Stimulated activated CD4-positive, alpha-beta T cell treated with anti-CD3 and anti-CD28 coated beads, Interleukin-2, amount 100 ng/mL, for 4 hours (primary cell): ENCODE data around the gene ZCCHC7.
"Not testable (repeated sequence)": the region's sequence is repeated elsewhere in the genome, so short reads cannot be mapped to it uniquely, and the experiment has no call there.

Experiments
- DNase-seq: peaks from one replicate; pipeline ENCODE4 v3.0.0-alpha.2; 2020; ENCODE audit warnings: low read depth

Gene ZCCHC7

GRCh38 chr9:37120843-37121335 is 515 bp downstream of the ZCCHC7 start:
- DNase-seq, result not testable (repeated sequence)

GRCh38 chr9:37121881-37122280 is 1.5 kb downstream of the ZCCHC7 start:
- DNase-seq, result no peak

GRCh38 chr9:37126214-37126788 is 5.9 kb downstream of the ZCCHC7 start:
- no peak for DNase-seq

GRCh38 chr9:37127018-37127417 is 6.6 kb downstream of the ZCCHC7 start:
- DNase-seq, result no peak

- DNase-seq, result no peak
These were observed 7.7 kb downstream of the ZCCHC7 start for GRCh38 chr9:37128051-37128450.

GRCh38 chr9:37134166-37134565 is 13.8 kb downstream of the ZCCHC7 start:
- no peak for DNase-seq

GRCh38 chr9:37141015-37141414 is 20.6 kb downstream of the ZCCHC7 start:
- DNase-seq, result no peak

- no peak for DNase-seq
These were observed 24.4 kb downstream of the ZCCHC7 start for GRCh38 chr9:37144762-37145161.

- DNase-seq, result no peak
These were observed 26.0 kb downstream of the ZCCHC7 start for GRCh38 chr9:37146410-37146809.

- no peak for DNase-seq
These were observed 27.8 kb downstream of the ZCCHC7 start for GRCh38 chr9:37148181-37148580.

GRCh38 chr9:37149666-37150308 is 29.4 kb downstream of the ZCCHC7 start:
- no peak for DNase-seq

GRCh38 chr9:37150415-37150814 is 30.0 kb downstream of the ZCCHC7 start:
- DNase-seq, result no peak

GRCh38 chr9:37151812-37152211 is 31.4 kb downstream of the ZCCHC7 start:
- DNase-seq, result no peak

GRCh38 chr9:37152365-37152764 is 32.0 kb downstream of the ZCCHC7 start:
- DNase-seq, result no peak

- no peak for DNase-seq
These were observed 35.2 kb downstream of the ZCCHC7 start for GRCh38 chr9:37155601-37156000.

GRCh38 chr9:37156205-37156604 is 35.8 kb downstream of the ZCCHC7 start:
- DNase-seq, result no peak

GRCh38 chr9:37156781-37157356 is 36.5 kb downstream of the ZCCHC7 start:
- no peak for DNase-seq

GRCh38 chr9:37157726-37158377 is 37.5 kb downstream of the ZCCHC7 start:
- DNase-seq, result no peak

- DNase-seq, result no peak
These were observed 42.9 kb downstream of the ZCCHC7 start for GRCh38 chr9:37163299-37163698.

GRCh38 chr9:37164335-37164734 is 44.0 kb downstream of the ZCCHC7 start:
- not testable (repeated sequence) for DNase-seq

- DNase-seq, result no peak
These were observed 45.3 kb downstream of the ZCCHC7 start for GRCh38 chr9:37165644-37166043.

GRCh38 chr9:37167456-37168047 is 47.2 kb downstream of the ZCCHC7 start:
- DNase-seq, result no peak

GRCh38 chr9:37172557-37172956 is 52.2 kb downstream of the ZCCHC7 start:
- no peak for DNase-seq
